OCI-LY3 (cell line): ENCODE results near the gene LTA4H.
A peak's percentile ranks its signal among the peaks of the same experiment; 100 is the strongest.

ENCODE experiments used
- H2AFZ ChIP-seq: fragments of 200-600, 300-600 bp; shearing (Covaris generic); 2 replicates; pipeline ENCODE4 v1.6.0; 2014; ENCODE audit warnings: antibody characterized with exemption, low read depth, low read length
- H3K27ac ChIP-seq: fragments of 200-600, 300-600 bp; sonication (generic); 2 replicates; pipeline ENCODE4 v1.5.1; 2014; ENCODE audit warnings: mild to moderate bottlenecking, low read length, moderate library complexity, mixed read lengths
- H3K27me3 ChIP-seq: fragments of 200-600, 300-600 bp; sonication (generic); 2 replicates; pipeline ENCODE4 v1.6.1; 2014; ENCODE audit warnings: low read depth, low read length, mixed read lengths
- H3K36me3 ChIP-seq: fragments of 200-600, 300-600 bp; sonication (generic); replicated peaks from 2 replicates; pipeline ENCODE3; 2014; ENCODE audit warnings: low read depth, low read length, mixed read lengths
- H3K4me1 ChIP-seq: fragments of 300-600, 200-600 bp; sonication (generic); 2 replicates; pipeline ENCODE4 v1.6.1; 2014; ENCODE audit warnings: low read length, mixed read lengths
- H3K4me2 ChIP-seq: fragments of 200-600, 300-600 bp; sonication (generic); 2 replicates; pipeline ENCODE4 v1.6.1; 2014; ENCODE audit warnings: low read length, mixed read lengths
- H3K4me3 ChIP-seq: fragments of 300-600, 200-600 bp; sonication (generic); 2 replicates; pipeline ENCODE4 v1.5.1; 2014; ENCODE audit warnings: antibody characterized with exemption, mild to moderate bottlenecking, low read length, moderate library complexity
- H3K79me2 ChIP-seq: fragments of 300-600, 200-600 bp; shearing (Covaris generic); 2 replicates; pipeline ENCODE4 v1.6.1; 2014; ENCODE audit warnings: mild to moderate bottlenecking, low read length, mixed read lengths
- H3K9ac ChIP-seq: fragments of 300-600, 200-600 bp; shearing (Covaris generic); 2 replicates; pipeline ENCODE4 v1.6.0; 2014; ENCODE audit warnings: mild to moderate bottlenecking, low read length, moderate library complexity
- H3K9me3 ChIP-seq: fragments of 200-600, 300-600 bp; shearing (Covaris generic); 2 replicates; pipeline ENCODE4 v1.6.1; 2014; ENCODE audit warnings: low read length, mixed read lengths; ENCODE audit not compliant: insufficient read depth
- H4K20me1 ChIP-seq: fragments of 200-600, 300-600 bp; sonication (generic); 2 replicates; pipeline ENCODE4 v1.6.1; 2016; ENCODE audit warnings: low read length, mixed read lengths; ENCODE audit not compliant: insufficient read depth
- EZH2phosphoT487 ChIP-seq: fragments of 200-600 bp; shearing (Covaris generic); IDR thresholded peaks from 2 replicates; pipeline ENCODE4 v1.6.1; 2018; ENCODE audit warnings: antibody characterized with exemption, mixed run types, low read depth
- TF ChIP-seq, protein P1 (sequence below): fragments of 200-600, 300-600 bp; sonication (generic); IDR thresholded peaks from 2 replicates; pipeline ENCODE4 v1.5.1; 2014; ENCODE audit warnings: antibody characterized with exemption, low read length, low read depth

The LTA4H gene

GRCh38 chr12:96046543-96047228, 11.3 kb upstream of the LTA4H start:
- no peak overlapping the region for H2AFZ ChIP-seq
- no peak for TF ChIP-seq EZH2phosphoT487
- TF ChIP-seq, protein P1, sequence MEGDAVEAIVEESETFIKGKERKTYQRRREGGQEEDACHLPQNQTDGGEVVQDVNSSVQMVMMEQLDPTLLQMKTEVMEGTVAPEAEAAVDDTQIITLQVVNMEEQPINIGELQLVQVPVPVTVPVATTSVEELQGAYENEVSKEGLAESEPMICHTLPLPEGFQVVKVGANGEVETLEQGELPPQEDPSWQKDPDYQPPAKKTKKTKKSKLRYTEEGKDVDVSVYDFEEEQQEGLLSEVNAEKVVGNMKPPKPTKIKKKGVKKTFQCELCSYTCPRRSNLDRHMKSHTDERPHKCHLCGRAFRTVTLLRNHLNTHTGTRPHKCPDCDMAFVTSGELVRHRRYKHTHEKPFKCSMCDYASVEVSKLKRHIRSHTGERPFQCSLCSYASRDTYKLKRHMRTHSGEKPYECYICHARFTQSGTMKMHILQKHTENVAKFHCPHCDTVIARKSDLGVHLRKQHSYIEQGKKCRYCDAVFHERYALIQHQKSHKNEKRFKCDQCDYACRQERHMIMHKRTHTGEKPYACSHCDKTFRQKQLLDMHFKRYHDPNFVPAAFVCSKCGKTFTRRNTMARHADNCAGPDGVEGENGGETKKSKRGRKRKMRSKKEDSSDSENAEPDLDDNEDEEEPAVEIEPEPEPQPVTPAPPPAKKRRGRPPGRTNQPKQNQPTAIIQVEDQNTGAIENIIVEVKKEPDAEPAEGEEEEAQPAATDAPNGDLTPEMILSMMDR = no peak
- H3K27me3 ChIP-seq = peaks cover 11% of the 10 kb centered on the region; the same call in 1 of the 2 replicates
- no peaks in the 10 kb centered on the region for H3K9me3 ChIP-seq
- H3K79me2 ChIP-seq = no peaks in the 10 kb centered on the region
- peaks cover 20% of the 10 kb centered on the region for H3K4me1 ChIP-seq
- no peaks in the 10 kb centered on the region for H4K20me1 ChIP-seq
- no peak overlapping the region for H3K9ac ChIP-seq
- H3K36me3 ChIP-seq = no peaks in the 10 kb centered on the region
- H3K4me2 ChIP-seq = peak overlapping the region; percentile 54; the same call in 1 of the 2 replicates
- H3K4me3 ChIP-seq = no peak overlapping the region
- no peak overlapping the region for H3K27ac ChIP-seq

DNA sequence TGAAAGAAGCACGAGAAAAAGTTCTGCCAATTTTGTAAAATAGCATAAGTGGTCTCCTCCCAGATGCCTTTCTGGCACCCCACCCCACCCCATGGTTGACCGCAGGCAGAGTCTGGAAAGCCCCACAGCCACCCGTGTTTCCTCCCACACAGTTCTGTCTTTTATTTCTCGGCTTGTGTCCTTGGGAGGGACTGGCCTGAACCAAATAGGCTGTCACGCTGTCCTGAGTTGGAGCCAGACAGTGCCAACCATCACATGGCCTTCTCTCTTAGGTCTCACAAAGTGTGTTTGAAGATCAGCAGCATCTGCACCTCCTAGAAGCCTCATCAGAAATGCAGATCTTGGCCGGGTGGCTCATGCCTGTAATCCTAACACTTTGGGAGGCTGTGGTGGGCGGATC, 10.2 kb upstream of the LTA4H start:
- Histone ChIP-seq H3K4me3 (no peak overlapping the region), H2AFZ (no peak overlapping the region), H3K4me1 (peaks cover 20% of the 10 kb centered on the region), H3K27me3 (peaks cover 11% of the 10 kb centered on the region; the same call in 1 of the 2 replicates), H3K4me2 (no peak overlapping the region), H4K20me1 (no peaks in the 10 kb centered on the region), H3K36me3 (no peaks in the 10 kb centered on the region), H3K9me3 (no peaks in the 10 kb centered on the region), H3K79me2 (no peaks in the 10 kb centered on the region), H3K9ac (no peak overlapping the region), H3K27ac (no peak overlapping the region)
- TF ChIP-seq, protein P1 = no peak
- no peak for TF ChIP-seq EZH2phosphoT487

- Histone ChIP-seq H2AFZ (no peak overlapping the region), H3K27ac (no peak overlapping the region), H3K4me3 (no peak overlapping the region)
These were observed 9.5 kb upstream of the LTA4H start for GRCh38 chr12:96044943-96045290.

More at GRCh38 chr12:96044943-96045290, 9.5 kb upstream of the LTA4H start:
- no peak overlapping the region for H3K9ac ChIP-seq
- no peaks in the 10 kb centered on the region for H3K9me3 ChIP-seq
- H3K36me3 ChIP-seq = no peaks in the 10 kb centered on the region
- H4K20me1 ChIP-seq = no peaks in the 10 kb centered on the region
- H3K27me3 ChIP-seq = peaks cover 11% of the 10 kb centered on the region; the same call in 1 of the 2 replicates
- no peak overlapping the region for H3K4me2 ChIP-seq
- no peak for TF ChIP-seq EZH2phosphoT487
- TF ChIP-seq, protein P1 = no peak
- peaks cover 20% of the 10 kb centered on the region for H3K4me1 ChIP-seq
- no peaks in the 10 kb centered on the region for H3K79me2 ChIP-seq
